Uterine smooth muscle cell (primary cell): Measurements from ENCODE around the gene SMARCA5. TPM values are rescaled to one million over a fixed set of nuclear protein-coding genes. Genes with fewer than 3 reads are reported as not detected.

Experiments
- total RNA-seq: library from RNA; depleted of rRNA; stranded (reverse); fragments of >200 nt; gene quantifications from 2 replicates; pipeline ENCODE4 v1.2.3, GENCODE V29; 2014

Gene SMARCA5, protein sequence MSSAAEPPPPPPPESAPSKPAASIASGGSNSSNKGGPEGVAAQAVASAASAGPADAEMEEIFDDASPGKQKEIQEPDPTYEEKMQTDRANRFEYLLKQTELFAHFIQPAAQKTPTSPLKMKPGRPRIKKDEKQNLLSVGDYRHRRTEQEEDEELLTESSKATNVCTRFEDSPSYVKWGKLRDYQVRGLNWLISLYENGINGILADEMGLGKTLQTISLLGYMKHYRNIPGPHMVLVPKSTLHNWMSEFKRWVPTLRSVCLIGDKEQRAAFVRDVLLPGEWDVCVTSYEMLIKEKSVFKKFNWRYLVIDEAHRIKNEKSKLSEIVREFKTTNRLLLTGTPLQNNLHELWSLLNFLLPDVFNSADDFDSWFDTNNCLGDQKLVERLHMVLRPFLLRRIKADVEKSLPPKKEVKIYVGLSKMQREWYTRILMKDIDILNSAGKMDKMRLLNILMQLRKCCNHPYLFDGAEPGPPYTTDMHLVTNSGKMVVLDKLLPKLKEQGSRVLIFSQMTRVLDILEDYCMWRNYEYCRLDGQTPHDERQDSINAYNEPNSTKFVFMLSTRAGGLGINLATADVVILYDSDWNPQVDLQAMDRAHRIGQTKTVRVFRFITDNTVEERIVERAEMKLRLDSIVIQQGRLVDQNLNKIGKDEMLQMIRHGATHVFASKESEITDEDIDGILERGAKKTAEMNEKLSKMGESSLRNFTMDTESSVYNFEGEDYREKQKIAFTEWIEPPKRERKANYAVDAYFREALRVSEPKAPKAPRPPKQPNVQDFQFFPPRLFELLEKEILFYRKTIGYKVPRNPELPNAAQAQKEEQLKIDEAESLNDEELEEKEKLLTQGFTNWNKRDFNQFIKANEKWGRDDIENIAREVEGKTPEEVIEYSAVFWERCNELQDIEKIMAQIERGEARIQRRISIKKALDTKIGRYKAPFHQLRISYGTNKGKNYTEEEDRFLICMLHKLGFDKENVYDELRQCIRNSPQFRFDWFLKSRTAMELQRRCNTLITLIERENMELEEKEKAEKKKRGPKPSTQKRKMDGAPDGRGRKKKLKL
- total RNA-seq, result 39.5 and 46.3 TPM in 2 replicates

DNA sequence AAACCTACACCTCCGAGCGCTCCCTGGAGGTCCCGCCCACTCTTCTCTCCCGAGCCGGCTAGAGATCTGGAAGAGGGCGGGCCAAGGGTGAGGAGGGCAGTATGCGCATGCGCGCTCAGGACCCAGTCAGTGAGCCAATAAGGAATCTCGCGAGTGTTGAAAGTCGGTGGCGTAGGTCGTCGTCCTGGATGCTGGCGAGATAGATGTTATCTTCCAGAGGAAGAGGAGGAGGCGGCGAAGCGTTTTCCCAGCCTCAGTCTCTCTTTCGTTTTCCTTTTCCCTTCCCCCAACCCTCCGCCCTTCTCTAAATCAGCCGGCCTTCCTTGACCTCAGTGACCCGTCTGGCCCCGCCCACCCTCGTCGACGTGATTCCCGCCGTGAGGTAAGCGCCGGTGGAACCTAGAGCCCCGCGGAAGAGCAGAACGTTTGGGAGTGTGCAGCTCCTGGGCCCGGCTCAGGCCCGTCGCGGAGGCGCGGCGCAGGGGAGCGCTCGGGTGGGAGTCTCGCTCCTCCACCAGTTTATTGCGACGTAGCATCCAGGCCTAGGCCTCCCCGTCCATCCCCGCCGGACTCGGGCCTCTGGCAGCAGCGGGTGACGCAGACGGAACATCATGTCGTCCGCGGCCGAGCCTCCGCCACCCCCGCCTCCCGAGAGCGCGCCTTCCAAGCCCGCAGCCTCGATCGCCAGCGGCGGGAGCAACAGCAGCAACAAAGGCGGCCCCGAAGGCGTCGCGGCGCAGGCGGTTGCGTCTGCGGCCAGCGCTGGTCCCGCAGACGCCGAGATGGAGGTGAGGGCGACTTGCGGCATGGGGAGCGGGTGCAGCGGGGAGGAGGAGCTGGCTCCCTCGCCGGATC is at the start of gene SMARCA5:
Gene SMARCA5, plus strand, starts transcription at position 389 of the 855 bp plus-strand sequence. Its CDS starts 223 bp downstream, at position 612.

Other genes with a start within 250 kb of the SMARCA5 start
- 8.9 and 12.5 TPM in 2 replicates for gene GAB1, start 176.8 kb upstream of the SMARCA5 start, total RNA-seq
- gene FREM3, start 187.0 kb downstream of the SMARCA5 start, total RNA-seq, result under 0.01 TPM in 1 of 2 replicates, not detected in the other